BE2C (cell line): Measurements from ENCODE around the gene TRAF2.

Experiments used
- DNase-seq: peaks from one replicate; pipeline ENCODE4 v3.0.0-alpha.2; 2020
- H3K27me3 ChIP-seq: fragments of 250-450 bp; sonication (Bioruptor Pico); 2 replicates; pipeline ENCODE4 v1.5.1; 2020; ENCODE audit warnings: mild to moderate bottlenecking
- H3K36me3 ChIP-seq: fragments of 250-450 bp; sonication (Bioruptor Pico); 2 replicates; pipeline ENCODE4 v1.5.1; 2020; ENCODE audit warnings: mild to moderate bottlenecking
- H3K4me1 ChIP-seq: fragments of 250-450 bp; sonication (Bioruptor Pico); 2 replicates; pipeline ENCODE4 v1.5.1; 2020
- H3K4me3 ChIP-seq: 2 replicates; pipeline ENCODE4 v1.5.1; 2011; ENCODE audit warnings: low read depth, low read length
- H3K9me3 ChIP-seq: fragments of 250-450 bp; sonication (Bioruptor Pico); 2 replicates; pipeline ENCODE4 v1.5.1; 2020
- TF ChIP-seq, protein P1 (sequence below): IDR thresholded peaks from 2 replicates; pipeline ENCODE4 v1.5.1; 2012; ENCODE audit warnings: mild to moderate bottlenecking, low read depth, low read length

TRAF2 gene

DNA sequence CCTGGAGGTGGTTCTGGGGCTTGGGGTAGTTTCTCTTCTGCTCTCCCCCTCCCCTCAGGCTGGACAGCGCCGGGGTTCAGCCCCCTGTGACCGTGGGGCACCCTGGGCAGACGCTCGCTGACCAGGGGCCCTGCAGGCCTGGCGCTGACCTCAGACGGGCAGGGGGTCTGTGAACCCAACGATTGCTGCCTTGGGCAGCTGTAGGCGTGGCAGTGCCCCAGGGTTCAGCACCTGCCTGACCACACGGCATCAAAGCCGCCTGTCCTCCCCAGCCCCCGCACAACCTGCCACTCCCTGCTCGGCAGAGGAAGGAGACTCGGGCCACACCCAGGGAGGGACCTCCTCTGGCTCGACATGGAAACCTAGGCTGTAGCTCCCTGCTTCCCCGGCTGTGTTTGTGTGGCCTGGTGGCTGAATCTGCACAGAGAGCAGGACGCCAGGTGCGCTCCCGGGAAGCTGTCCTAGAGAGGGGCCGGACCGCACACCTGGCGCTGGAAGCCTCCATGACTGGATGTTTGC lies 77.9 kb downstream of the TRAF2 start:
- H3K4me1 ChIP-seq: no peaks in the 10 kb centered on the region
- H3K4me3 ChIP-seq: no peak overlapping the region
- H3K27me3 ChIP-seq: no peaks in the 10 kb centered on the region
- no peaks in the 10 kb centered on the region for H3K36me3 ChIP-seq
- TF ChIP-seq, protein P1, sequence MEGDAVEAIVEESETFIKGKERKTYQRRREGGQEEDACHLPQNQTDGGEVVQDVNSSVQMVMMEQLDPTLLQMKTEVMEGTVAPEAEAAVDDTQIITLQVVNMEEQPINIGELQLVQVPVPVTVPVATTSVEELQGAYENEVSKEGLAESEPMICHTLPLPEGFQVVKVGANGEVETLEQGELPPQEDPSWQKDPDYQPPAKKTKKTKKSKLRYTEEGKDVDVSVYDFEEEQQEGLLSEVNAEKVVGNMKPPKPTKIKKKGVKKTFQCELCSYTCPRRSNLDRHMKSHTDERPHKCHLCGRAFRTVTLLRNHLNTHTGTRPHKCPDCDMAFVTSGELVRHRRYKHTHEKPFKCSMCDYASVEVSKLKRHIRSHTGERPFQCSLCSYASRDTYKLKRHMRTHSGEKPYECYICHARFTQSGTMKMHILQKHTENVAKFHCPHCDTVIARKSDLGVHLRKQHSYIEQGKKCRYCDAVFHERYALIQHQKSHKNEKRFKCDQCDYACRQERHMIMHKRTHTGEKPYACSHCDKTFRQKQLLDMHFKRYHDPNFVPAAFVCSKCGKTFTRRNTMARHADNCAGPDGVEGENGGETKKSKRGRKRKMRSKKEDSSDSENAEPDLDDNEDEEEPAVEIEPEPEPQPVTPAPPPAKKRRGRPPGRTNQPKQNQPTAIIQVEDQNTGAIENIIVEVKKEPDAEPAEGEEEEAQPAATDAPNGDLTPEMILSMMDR: no peak
- H3K9me3 ChIP-seq: no peaks in the 10 kb centered on the region
- no peak for DNase-seq

DNA sequence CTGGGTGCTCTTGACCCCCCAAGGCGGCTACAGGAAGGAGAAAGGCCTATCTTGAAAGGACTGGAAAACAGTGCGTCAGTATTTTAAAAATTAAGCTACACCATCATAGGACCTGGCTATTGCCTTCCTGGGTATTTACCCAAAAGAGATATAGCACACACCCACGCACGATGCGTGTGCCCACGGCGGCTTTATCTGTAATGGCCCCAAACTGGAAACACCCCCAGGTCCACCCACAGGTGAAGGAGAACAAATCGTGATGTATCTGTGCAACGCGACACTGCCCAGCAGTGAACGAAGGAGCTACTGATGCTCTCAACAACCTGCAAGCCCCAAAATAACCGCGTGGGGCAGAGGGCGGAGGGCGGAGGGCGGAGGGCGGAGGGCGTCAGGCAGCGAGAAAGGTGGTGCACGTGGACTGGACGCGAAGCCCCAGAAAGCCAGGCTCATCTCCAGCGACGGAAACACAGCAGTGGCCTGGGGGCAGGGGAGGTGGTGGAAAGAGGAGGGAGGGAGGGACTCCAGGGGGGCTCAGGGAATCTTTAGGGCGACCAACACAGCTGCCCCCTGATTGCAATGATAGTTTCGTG lies 78.6 kb downstream of the TRAF2 start:
- no peaks in the 10 kb centered on the region for H3K4me1 ChIP-seq
- no peaks in the 10 kb centered on the region for H3K27me3 ChIP-seq

DNA sequence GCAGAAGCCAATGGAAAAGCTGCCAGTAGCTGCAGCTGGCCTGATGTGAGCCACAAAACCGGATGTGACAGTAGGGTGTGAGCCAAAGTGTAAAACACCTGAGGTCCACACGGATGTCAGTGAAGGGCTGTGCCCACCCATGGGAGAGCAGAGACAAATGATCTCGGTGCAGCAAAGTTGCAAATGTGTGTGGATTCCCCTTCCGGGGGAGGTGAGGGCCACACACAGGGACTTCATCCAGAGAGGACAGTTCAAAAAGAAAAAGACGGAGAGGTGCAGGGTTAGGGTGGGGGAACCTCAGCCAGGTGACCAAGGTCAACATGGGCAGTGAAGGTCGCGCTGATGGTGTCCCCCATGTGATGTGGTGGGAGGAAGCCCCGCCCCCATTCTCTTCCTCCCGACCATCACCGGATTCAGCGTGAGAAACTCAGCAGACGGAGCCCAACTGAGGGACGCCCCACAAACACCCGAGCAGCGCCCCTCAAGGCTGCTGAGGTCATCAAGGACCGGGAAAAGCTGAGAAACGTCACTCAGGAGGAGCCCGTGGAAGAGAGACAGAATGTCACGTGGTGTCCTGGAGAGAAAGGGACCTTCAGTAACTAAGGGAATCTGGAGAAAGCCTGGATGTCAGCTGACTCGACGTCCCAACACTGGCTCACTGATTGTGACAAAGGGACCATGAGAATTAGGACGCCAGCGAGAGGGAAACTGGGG lies 79.6 kb downstream of the TRAF2 start:
- H3K36me3 ChIP-seq: no peaks in the 10 kb centered on the region
- H3K4me3 ChIP-seq: no peak overlapping the region
- H3K27me3 ChIP-seq: no peaks in the 10 kb centered on the region
- TF ChIP-seq, protein P1: no peak
- no peak for DNase-seq
- H3K9me3 ChIP-seq: no peaks in the 10 kb centered on the region
- H3K4me1 ChIP-seq: no peaks in the 10 kb centered on the region

More for the DNA sequence above, 78.6 kb downstream of the TRAF2 start:
- Histone ChIP-seq H3K4me3 (no peak overlapping the region), H3K9me3 (no peaks in the 10 kb centered on the region), H3K36me3 (no peaks in the 10 kb centered on the region)
- no peak for DNase-seq
- TF ChIP-seq, protein P1: no peak

DNA sequence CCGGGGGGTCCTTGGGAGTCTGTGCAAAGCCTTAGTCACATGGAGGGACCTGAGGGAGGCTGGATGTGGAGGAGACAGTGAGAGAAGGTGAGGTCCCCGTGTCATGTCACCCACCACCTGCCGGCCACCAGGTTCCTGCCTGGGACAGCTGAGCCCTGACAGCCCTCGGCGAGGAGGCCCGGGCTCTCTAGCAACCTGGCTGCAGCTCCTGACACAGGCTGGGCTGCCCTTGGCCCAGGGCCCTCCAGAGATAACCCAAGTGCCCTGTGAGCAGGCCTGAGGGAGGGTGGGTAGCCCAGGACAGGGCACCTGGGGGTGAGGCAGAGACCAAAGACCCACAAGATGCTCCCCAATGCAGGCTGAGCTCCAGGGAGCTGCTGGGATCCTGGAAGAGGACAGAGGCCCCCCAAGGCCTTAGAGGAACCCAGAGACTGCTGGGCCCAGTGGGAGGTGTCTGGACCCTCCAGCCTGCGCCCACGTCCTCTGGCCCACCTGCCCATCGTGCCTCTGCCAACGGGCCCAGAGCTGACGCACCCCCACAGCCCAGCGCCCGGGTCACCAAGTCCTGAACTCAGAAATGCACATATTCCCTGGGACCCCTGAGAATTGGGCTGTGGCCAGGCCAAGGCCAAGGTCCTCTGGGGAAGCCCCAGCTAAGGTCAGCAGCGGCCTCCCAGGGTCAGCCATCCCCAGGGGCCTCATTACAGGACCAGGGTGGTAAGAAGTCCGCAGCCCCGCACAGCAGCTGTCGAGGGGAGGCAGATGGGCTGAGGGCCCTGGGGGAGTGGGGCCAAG lies 82.2 kb downstream of the TRAF2 start:
- H3K9me3 ChIP-seq: no peaks in the 10 kb centered on the region
- H3K36me3 ChIP-seq: no peaks in the 10 kb centered on the region
- TF ChIP-seq, protein P1: no peak
- H3K4me3 ChIP-seq: no peak overlapping the region
- DNase-seq: no peak
- H3K4me1 ChIP-seq: no peaks in the 10 kb centered on the region
- H3K27me3 ChIP-seq: no peaks in the 10 kb centered on the region

DNA sequence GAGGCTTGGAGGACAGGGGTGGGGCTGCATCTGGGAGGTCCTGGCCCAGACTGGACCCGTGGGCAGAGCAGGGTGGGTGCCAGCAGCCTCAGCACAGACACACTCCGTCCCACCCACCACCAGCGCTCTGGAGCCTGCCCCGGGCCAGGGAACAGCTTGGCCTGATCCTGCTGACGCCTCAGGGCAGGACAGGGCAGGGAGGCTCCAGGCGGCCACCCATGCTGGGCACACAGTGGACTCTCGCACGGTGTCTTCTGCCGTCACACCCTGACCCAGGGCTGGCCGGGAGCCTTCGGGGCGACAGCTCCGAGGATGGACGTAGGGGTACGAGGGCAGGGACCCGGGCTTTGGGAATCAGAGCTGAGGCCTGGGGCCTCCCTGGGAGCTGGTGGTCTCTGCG lies 82.8 kb downstream of the TRAF2 start:
- H3K4me1 ChIP-seq: no peaks in the 10 kb centered on the region
- H3K36me3 ChIP-seq: no peaks in the 10 kb centered on the region
- H3K27me3 ChIP-seq: no peaks in the 10 kb centered on the region
- TF ChIP-seq, protein P1: no peak
- no peak overlapping the region for H3K4me3 ChIP-seq
- H3K9me3 ChIP-seq: no peaks in the 10 kb centered on the region
- DNase-seq: no peak
